HG03139 (cell line): Measurements from ENCODE around the gene MED29.

ENCODE experiments used
- ATAC-seq: cut with Tn5 transposase; IDR thresholded peaks from one replicate; pipeline ENCODE4 v1.9.1; 2021; ENCODE audit not compliant: unreplicated experiment

Gene MED29

DNA sequence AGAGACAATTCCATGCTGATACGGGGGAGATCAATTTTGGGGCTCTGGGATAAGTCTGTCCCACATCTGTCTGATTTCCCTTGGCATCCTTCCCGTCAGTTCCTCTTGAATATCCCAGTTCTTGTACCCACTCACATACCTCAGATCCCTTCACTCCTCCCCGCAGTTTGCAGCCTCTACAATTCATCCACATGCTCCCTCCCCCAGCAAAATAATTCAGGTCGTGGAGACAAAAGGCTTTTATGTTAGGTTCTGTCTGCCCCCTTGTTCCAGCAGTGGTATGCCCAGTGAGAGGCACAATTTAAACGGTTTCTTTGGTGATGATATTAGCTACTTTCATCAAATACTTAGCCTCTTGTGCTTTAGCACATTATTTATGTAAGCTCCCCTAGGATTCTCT, 35.0 kb downstream of the MED29 start:
- no peak for ATAC-seq

DNA sequence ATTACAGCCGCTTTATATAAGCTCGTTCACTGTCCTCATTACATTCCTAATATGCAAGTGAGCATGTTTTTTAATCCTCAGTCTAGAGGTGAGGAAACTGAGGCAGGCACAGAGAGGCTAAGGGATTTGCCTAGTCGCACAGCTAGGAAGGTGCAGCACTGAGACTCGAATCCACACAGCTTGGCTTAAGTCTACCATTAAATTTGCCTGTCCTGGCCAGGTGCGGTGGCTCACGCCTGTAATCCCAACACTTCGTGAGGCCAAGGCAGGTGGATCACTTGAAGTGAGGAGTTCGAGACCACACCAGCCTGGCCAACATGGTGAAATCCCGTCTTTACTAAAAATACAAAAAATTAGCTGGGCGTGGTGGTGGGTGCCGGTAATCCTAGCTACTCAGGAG, 36.5 kb downstream of the MED29 start:
- no peak for ATAC-seq

DNA sequence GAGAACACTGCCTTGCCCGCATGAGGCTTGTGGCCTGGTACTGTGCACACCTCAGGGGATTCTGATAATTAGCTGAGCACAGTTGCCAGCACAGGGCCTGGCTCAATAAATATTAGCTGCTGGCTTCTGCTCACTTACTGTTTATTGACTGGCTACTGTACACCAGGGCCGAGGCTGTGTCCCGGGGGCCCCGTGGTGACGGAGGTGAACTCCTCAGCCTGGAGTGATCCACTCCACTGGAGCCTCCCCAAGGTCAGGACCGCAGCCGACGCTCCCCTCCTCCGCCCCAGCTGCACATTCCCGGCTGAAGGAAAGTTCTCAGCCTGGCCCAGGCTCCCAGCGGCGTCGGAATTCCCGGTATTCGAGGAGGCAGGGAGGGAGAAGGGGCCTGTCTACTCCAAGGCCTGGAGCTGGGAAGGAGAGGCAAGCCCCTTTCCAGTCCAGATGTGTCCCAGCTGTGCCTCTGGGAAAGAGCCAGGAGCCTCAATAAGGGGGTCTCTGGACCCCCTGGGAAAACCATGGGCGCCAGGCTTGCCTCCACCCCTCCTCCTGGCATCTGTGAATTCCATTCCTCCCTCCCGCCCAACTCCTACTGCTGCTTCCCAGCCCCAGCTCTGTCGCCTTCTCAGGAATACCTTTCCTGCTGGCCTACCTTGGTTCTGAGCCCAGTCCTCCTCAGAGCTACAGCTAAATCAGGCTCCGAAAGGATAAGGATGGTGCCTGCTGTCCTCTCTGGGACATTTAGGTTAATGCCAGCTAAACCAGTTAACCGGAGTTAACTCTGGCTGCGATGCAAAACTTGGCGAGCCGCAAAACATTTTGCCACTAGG, 37.3 kb downstream of the MED29 start:
- no peak for ATAC-seq

DNA sequence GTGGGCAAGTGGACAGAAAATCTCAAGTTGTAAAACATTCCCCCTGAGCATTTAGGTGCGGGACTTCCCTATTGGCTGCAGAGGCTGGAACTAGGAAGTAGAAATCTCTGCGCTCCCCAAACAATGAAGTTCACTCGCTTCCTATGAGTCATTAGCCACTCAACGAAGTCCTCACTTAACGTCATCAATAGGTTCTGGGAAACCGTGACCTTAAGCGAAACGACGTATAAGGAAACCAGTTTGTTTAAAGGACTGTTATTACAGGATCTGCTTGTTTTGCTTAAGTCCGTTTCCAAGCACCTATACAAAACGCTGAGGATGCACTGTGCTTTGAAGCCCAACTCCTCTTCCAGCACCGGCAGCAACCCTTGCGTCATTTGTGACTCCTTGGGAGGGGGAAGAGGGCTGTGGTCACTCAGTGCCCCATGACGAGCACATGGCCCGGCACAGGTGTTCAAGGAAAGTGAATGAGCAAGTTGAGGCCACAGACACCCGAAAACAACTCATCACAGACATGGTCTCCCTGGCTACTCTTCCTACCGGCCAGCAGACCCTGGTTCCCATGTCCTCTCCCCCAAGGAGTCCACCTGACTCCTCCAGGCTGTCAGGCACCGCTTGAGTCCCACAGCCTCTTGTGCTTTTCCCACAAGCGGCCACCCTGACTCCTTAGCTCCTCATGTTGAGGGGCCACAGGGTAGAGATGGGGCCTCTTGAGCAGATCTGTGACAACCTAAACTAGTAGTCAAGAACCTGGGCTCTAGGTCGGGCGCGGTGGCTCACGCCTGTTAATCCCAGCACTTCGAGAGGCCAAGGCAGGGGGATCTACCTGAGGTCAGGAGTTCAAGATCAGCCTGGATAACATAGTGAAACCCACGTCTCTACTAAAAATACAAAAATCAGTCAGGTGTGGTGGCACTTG, 39.8 kb downstream of the MED29 start:
- ATAC-seq = no peak

DNA sequence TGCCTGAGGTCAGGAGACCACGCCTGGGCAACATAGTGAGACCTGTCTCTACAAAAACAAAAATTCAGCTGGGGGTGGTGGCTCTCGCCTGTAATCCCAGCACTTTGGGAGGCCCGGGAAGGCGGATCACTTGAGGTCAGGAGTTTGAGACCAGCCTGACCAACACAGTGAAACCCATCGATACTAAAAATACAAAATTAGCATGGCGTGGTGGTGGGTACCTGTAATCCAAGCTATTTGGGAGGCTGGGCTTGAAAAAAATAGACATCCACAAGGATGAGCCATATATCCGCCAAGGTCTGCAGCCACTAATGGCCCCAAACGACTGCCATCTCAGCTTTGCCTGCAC, 41.5 kb downstream of the MED29 start:
- no peak for ATAC-seq

DNA sequence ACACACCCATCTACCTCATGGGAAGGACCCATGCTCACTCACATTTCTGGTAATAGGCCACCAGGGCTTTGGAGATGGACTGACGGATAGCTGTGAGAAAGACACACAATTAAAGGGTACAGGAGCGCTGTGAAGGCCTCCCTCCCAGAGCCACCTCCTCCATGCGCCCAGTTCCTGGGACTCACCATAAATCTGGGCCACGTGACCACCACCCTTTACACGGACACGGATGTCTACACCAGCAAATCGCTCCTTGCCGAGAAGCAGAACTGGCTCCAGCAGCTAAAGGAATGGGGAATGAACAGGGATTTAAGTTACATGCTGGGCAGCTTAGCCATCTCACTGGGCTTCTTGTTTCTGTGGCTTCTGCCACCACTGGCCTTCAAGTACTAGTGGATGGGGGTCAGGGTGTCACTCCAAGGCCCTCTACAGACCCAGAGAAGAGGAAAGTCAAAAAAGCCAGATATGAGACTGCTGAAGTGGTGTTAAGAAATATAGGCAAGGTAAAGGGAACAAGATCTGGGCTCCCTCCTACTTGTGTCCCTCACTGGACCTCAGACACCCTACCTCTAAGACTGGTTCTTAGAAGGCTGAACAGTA, 42.4 kb downstream of the MED29 start:
- ATAC-seq = no peak

DNA sequence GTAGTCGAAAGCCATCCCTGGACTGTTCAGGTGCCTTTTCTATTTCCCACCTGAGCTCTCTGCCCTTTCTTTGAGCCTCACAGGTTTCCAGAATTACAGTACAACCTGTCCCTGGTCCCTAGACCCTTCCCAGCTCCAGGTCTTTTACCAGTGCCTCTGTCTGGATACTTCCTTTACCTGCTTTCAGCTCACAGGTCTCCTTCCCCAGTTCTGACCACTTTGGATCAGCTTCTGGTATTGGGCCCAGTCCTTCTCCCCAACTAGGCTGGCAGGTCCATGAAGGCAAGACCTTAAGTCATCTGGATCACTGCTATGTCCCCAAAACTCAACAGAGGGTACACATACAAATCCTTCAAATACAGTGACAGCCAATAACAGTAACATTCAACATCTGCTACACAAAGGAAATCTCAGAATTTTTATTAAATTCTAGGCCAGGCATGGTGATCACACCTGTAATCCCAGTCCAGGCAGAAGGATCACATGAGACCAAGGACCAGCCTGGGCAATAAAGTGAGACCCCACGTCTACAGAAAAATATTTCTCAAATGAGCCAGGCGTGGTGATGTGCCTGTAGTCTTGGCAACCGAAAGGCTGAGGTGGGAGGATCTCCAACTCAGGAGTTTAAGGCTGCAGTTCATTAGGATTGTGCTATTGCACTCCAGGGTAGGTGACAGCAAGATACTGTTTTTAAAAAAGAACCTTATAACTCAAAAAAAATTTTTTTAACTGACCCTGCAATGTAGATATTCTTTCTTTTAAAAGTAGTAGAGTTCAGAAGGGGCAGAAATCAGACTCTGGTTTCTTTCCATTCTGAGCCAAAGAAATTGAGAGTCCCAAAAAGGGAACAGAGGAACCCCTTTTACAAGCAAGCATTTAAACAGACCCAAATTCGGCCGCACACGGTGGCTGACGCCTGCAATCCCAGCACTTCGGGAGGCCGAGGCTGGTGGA, 43.2 kb downstream of the MED29 start:
- ATAC-seq = no peak

DNA sequence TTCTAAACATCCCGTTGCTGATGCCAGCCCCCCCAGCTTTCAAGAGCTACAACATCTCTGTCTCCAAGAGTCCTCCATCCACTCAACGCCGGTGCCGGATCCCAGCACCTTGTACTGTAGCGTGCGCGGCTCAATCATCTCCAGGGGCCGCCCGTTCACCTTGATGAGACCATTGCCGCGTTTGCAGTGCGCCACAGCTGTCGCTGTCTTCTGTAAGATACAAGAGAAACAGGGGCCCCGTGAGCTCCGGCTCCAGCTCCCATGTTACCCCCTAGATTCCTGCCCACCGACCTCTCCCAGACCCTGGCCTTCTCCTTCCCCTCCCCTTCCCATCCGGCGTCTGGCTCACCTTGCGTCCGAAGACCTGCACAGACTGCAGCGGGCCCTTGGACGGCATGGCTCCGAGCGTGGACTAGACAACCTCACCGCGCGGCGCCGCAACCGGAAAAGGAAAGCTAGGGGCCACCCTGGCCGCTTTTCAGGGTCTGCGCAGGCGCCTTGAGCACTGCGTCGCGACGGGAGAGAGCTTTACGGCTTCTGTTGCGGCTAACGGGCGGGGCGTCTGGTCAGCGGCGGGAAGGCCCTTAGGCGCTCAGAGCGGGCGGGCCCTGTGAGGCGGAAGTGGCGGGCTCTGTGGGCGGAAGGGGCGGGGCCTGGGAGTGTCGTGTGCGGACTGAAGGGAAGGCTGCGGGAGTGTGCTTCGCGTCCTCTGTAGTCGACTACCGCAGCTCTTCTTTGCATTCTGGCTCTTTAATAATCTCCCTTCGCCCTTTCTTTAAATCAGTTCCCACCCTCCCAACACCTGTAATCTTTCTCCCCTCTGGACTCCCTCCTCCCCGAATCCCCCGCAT, 44.5 kb downstream of the MED29 start, which contains the start of gene RPS16:
Gene RPS16, minus strand, starts transcription at position 451 of the 851 bp plus-strand sequence. Its CDS starts 54 bp downstream, at position 397.
- peak; percentile 59 for ATAC-seq

DNA sequence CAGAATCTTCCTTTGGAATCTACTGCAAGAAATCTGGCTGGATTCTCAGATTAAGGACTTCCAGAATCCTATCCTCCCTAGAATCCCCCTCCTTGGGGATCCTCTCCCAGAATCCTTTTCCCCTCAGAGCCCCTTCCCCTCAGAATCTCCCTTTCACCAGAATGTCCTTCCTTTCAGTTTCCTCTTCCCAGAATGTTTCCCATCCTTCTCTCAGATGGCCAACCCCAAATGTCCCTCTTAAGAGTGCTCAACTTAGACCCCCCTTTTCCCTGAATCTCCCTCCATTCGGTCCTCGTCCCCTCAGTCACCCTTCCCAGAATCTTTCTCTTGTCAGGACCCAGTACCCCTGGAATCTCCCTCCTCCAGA, 45.2 kb downstream of the MED29 start:
- ATAC-seq = no peak

DNA sequence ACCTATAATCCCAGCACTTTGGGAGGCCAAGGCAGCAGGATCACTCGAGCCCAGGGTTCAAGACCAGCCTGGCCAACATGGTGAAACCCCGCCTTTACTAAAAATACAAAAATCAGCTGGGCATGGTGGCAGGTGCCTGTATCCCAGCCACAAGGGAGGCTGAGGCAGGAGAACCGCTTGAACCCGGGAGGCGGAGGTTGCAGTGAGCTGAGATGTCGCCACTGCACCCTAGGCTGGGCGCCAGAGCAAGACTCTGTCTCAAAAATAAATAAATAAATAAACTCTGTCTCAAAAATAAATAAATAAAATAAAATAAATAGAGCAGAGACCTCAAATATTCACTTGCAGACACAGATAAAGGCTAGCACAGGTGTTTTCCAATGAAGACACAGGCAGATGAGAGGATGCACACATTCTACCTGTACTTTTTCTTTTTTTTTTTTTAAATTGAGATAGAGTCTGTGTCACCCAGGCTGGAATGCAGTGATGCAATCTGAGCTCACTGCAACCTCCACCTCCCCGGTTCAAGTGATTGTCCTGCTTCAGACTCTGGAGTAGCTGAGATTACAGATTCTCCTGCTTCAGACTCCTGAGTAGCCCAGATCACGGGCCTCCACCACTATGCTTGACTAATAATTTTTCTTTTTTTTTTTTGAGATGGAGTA, 47.2 kb downstream of the MED29 start:
- no peak for ATAC-seq

DNA sequence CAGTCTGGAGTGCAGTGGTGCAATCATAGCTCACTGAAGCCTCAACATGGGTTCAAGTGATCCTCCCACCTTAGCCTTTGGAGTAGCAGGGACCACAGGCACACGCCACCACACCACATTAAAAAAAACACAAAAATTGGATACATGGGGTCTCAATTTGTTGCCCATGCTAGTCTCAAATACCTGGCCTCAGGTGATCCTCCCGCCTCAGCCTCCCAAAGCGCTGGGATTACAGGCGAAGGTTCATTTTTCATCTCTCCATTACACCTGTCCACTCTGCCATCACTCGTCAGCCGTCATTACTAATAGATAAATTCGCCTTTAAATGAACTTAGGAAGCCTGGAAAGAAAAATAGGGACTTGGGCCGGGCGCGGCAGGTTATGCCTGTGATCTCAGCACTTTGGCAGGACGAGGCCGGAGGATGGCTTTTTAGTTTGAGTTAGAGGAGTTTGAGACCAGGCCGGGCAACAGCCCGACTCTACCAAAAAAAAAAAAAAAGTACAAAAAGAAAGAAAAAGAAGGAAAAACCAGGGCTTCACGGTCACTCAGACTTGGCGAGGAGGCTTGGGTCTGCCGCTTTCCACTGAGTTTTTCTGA, 53.5 kb downstream of the MED29 start:
- ATAC-seq = no peak

DNA sequence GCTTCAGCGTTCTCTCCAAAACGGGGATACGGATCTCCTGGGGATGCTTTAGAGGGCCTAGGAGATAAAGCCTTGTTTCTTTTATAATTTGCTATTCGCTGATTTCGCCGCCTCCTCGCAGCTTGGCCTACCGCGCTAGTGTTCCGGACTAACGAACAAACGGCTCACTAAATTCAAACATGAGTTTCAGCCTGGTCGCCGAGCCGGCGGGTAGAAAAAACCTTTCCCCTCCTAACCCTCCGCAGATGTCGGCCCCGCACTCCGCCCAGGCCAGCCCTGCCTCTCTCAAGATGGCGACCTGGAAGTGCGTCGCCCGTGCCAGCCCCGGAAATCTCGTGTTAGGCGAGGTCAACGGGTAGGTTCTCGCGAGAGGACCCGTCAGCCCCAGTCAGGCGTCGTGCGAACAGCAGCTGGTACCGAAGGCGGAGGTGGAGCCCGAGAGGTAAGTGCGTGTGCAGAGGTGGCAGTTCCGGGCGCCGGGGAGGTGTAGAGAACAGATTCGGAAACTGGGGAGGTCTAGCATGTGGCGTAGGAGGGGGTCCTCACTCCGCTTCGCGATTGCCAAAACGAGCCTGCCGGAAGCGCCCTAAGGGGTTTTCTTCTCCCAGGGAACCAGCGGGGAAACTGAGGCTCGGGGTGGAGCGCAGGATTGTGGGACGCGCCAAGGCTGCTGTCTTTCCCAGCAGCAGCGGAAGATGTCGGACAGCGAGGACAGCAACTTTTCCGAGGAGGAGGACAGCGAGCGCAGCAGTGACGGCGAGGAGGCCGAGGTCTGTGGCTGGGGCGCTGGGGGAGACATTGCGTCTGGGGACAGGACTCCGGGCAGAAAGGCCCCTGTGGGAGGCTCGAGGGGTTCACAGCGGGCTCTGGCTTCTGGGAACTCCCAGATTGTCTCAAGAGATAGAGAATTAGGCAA, 54.3 kb downstream of the MED29 start, which contains the start of gene SUPT5H:
Gene SUPT5H, plus strand, starts transcription at position 387 of the 916 bp plus-strand sequence. Its CDS starts 309 bp downstream, at position 696.
- ATAC-seq = peak; percentile 79

DNA sequence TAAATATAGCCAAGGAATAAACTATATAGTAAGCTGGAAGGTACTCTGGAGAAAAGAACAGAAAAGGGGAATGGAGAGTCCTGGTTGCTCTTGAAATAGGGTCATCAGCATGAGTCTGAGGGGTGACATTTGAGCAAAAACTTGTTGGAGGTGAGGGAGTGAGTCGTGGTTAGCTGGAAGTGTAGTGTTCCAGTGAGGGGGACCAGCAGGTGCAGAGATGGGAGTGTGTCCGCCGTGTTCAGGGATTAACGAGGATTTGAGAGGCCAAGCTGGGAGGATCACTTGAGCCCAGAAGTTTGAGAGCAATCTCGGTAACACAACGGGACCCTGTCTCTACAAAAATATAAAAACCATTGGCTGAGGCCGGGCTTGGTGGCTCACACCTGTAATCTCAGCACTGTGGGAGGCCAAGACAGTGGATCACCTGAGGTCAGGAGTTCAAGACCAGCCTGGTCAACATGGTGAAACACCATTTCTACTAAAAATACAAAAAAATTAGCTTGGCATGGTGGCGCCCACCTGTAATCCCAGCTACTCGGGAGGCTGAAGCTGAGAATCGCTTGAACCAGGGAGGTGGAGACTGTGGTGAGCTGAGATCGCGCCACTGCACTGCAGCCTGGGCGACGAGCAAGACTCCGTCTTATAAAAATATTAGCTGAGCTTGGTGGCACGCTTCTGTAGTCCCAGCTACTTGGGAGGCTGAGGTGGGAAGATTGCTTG, 55.3 kb downstream of the MED29 start:
- no peak for ATAC-seq

DNA sequence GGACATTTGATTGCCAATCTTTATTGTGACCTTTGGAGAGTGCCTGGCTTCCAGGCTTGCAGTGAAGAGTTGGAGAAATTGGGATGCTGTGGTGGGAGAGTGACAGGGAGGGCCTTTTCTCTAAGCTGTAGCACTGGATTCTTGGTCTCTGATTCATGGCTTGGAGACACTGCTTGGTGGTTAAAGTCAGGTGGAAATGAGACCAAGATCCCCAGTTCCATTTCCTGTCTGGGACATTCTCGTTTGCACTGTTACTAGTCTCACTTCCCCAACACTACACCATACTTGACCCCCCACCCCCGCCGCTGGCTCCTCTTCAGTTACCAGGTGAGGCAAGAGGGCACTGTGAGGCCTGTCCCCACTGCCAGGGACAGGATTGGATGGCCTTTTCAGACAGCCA, 57.1 kb downstream of the MED29 start:
- ATAC-seq = no peak

DNA sequence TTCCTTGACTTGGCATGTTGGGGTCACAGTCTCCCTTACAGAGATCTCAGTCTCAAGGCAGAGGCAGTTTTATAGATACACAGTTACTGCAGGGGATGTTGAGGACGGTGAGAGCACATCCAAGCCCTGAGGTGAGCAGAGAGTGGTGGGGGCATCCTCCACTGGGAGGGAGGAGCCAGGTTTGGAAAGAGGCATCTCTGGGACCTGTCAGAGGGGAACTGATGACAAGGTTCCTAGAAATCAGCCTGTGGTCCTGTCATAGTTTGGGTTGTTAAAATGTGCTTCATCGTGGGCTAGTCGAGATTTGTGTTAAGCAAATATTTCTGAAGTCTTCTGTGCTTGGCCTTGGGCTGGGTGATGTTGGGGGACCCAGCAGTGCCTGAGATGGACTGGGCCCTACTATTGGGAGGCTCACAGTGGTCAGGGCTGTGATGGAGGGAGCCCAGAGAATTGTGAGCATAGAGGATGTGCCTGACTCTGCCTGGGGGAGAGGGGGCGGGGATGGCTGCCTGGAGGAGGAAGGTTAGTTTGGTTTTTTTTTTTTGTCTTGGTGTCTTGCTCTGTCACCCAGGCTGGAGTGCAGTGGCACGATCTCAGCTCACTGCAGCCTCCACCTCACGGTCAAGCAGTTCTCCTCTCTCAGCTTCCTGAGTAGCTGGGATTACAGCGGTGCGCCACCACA, 58.1 kb downstream of the MED29 start:
- ATAC-seq = no peak
